GM18508 (cell line): ENCODE data around the gene MAPK1IP1L.

Source experiments
- ATAC-seq: cut with Tn5 transposase; IDR thresholded peaks from one replicate; pipeline ENCODE4 v1.9.1; 2021; ENCODE audit warnings: moderate number of reproducible peaks; ENCODE audit not compliant: insufficient read depth, unreplicated experiment

Gene MAPK1IP1L

GRCh38 chr14:55118761-55119160 lies 67.3 kb downstream of the MAPK1IP1L start:
- no peak for ATAC-seq
